Common myeloid progenitor, CD34-positive (primary cell): Measurements from ENCODE around the gene ETV2.
A peak's percentile ranks its signal among the peaks of the same experiment; 100 is the strongest.

ENCODE experiments used
- CTCF ChIA-PET: fragments of 350-600 bp; sonication (Branson Sonifier 250); formaldehyde crosslinking; loops from one replicate; lab custom pipeline; 2021; ENCODE audit warnings: antibody characterized with exemption; lab: Charles Lee
- POLR2A ChIA-PET: fragments of 350-600 bp; sonication (Branson Sonifier 250); formaldehyde crosslinking; loops from one replicate; lab custom pipeline; 2021; ENCODE audit warnings: antibody characterized with exemption; lab: Charles Lee
- DNase-seq, 3 donors: peaks; one replicate each; pipeline versions ENCODE4 v3.0.0 to v3.0.0-alpha.2; 2013
- H3K27ac ChIP-seq, 2 experiments: 1 replicate in 1 of 2; 2 replicates in 1 of 2; pipeline ENCODE4 v1.7.0; 2013; ENCODE audit warnings: inconsistent platforms in 2 of 2, low read length in 2 of 2, mild to moderate bottlenecking in 2 of 2, low read depth in 1 of 2, moderate library complexity in 1 of 2; ENCODE audit not compliant: severe bottlenecking in 2 of 2, insufficient read depth in 1 of 2, poor library complexity in 1 of 2
- H3K27me3 ChIP-seq, 5 experiments: replicated peaks in 2 of 5; 1 replicate in 3 of 5; 2 replicates in 2 of 5; pipeline versions ENCODE4 v1.6.1 to v1.7.0; 2013; ENCODE audit warnings: low read length in 4 of 5, mild to moderate bottlenecking in 2 of 5, moderate library complexity in 2 of 5, inconsistent platforms in 1 of 5; ENCODE audit not compliant: insufficient read depth in 5 of 5, control insufficient read depth in 4 of 5
- H3K36me3 ChIP-seq, 4 experiments: 1 replicate in 2 of 4; 2 replicates in 2 of 4; pipeline versions ENCODE4 v1.6.1 to v1.7.0; 2013; ENCODE audit warnings: low read length in 3 of 4, control low read depth in 1 of 4, mild to moderate bottlenecking in 1 of 4; ENCODE audit not compliant: control insufficient read depth in 4 of 4, insufficient read depth in 4 of 4
- H3K4me1 ChIP-seq, 4 experiments: 1 replicate in 3 of 4; 2 replicates in 1 of 4; pipeline versions ENCODE4 v1.6.1 to v1.7.1; 2013; ENCODE audit warnings: low read length in 3 of 4, mild to moderate bottlenecking in 3 of 4, control low read depth in 1 of 4, inconsistent platforms in 1 of 4, moderate library complexity in 1 of 4; ENCODE audit not compliant: control insufficient read depth in 4 of 4, insufficient read depth in 4 of 4; ENCODE audit errors: control extremely low read depth in 1 of 4
- H3K4me3 ChIP-seq, 7 experiments: 1 replicate in 4 of 7; 2 replicates in 3 of 7; pipeline versions ENCODE4 v1.5.1 to v1.7.0; 2013; ENCODE audit warnings: mild to moderate bottlenecking in 7 of 7, low read length in 6 of 7, moderate library complexity in 6 of 7, inconsistent platforms in 2 of 7, low read depth in 2 of 7, control low read depth in 1 of 7; ENCODE audit not compliant: insufficient read depth in 4 of 7, control insufficient read depth in 1 of 7; ENCODE audit errors: extremely low read depth in 1 of 7
- H3K9me3 ChIP-seq, 5 experiments: 1 replicate in 4 of 5; 2 replicates in 1 of 5; pipeline versions ENCODE4 v1.6.1 to v1.7.1; 2013; ENCODE audit warnings: low read length in 4 of 5, mild to moderate bottlenecking in 2 of 5, inconsistent platforms in 1 of 5, low read depth in 1 of 5, moderate library complexity in 1 of 5; ENCODE audit not compliant: control insufficient read depth in 4 of 5, insufficient read depth in 2 of 5; ENCODE audit errors: control extremely low read depth in 1 of 5
- WGBS: methylation state at CpG from one replicate; pipeline ENCODE4 v1.1.5; 2013; ENCODE audit not compliant: insufficient coverage; 5-methylcytosine and 5-hydroxymethylcytosine counted together

Gene ETV2

DNA sequence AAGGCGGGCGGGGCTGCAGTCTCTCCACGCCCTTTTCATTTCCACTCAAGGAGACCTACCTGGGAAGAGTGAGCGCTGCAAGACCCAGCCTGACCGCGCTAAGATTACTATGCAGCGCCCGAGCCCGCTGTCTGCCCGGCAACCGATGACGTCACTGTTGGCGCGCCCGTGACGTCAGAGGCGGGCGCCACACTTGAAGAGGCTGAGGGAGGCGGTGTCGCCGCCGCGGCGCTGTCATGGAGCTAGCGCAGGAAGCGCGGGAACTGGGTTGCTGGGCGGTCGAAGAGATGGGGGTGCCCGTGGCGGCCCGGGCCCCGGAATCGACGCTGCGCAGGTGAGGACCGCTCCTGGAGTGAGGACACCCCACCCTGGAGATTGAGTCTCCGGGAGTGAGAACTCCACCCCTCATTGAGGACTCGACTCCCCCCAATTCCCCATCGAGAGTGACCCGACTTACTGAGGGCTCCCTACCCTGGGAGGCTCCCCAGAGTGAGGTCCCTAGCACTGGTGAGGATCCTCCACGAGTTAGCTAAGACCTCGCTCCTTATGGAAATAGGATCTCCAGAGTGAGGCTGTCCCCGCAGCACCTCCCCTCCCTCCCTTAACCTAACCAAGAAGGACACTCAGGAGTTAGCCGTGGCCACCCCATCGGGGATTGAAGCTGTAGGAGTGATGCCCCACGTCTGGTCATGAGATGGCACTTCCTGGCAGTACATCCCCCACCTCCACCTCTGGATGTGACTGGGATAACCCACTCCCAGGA, 28.8 kb upstream of the ETV2 start, which contains the start of gene HAUS5:
HAUS5 (plus strand) TSS at position 177 of the 763 bp plus-strand sequence; CDS start at position 237, 60 bp downstream.
- H3K27ac ChIP-seq = peak within 1 kb of the TSS; percentile 43 to 83
- CTCF ChIA-PET = interaction anchor here (1.3 kb wide), 2 partner anchors 45 to 65 kb away, joined by 3 to 5 read pairs; no protein-coding TSS in a partner anchor
- POLR2A ChIA-PET = interaction anchor here (0.6 kb wide), 2 partner anchors 49 to 324 kb away, joined by 3 to 4 read pairs; no protein-coding TSS in a partner anchor
- DNase-seq = peak; percentile 93 to 96 (median 94)
- no peaks in the 10 kb centered on the region for H3K27me3 ChIP-seq
- peaks cover 0 to 5% (median 0%) of the 10 kb centered on the region in 5 experiments for H3K9me3 ChIP-seq
- under 1% methylated on average over 41 of the region's 47 CpGs for WGBS
- H3K4me3 ChIP-seq = peak within 1 kb of the TSS; percentile 58 to 97 (median 86)
- peaks cover 2 to 25% (median 17%) of the 10 kb centered on the region in 4 experiments for H3K4me1 ChIP-seq
- peaks cover 0 to 23% (median 22%) of the 10 kb centered on the region in 4 experiments for H3K36me3 ChIP-seq

DNA sequence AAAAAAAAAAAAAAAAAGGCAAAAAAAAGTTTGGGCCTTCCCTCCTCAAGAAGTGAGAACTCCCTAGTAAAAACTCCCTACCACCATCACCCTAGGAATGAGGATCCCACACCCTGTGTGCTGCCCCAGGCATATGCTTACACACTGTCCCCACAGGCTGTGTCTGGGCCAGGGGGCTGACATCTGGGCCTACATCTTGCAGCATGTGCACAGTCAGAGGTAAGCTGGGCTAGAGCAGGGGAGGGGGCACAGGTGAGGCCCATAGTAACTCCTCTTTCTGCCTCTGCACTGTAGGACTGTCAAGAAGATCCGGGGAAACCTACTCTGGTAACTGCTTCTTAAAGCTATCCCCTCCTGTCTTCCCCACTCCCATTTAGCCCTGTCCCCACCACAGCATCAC, 28.0 kb upstream of the ETV2 start:
- no CpG with 5 or more reads among the region's 1 CpG for WGBS
- CTCF ChIA-PET = interaction anchor here (1.3 kb wide), 1 partner anchor 65 kb away, joined by 5 read pairs; no protein-coding TSS in a partner anchor
- H3K9me3 ChIP-seq = peaks cover 0 to 2% (median 0%) of the 10 kb centered on the region in 5 experiments
- H3K27ac ChIP-seq = peak overlapping the region in 1 of 2 experiments; percentile 83
- peak overlapping the region in 4 of 7 experiments; percentile 86 to 97 (median 93) for H3K4me3 ChIP-seq
- peaks cover 0 to 30% (median 27%) of the 10 kb centered on the region in 4 experiments for H3K36me3 ChIP-seq
- POLR2A ChIA-PET = no interaction called here
- peaks cover 2 to 25% (median 17%) of the 10 kb centered on the region in 4 experiments for H3K4me1 ChIP-seq
- no peaks in the 10 kb centered on the region for H3K27me3 ChIP-seq
- no peak for DNase-seq

DNA sequence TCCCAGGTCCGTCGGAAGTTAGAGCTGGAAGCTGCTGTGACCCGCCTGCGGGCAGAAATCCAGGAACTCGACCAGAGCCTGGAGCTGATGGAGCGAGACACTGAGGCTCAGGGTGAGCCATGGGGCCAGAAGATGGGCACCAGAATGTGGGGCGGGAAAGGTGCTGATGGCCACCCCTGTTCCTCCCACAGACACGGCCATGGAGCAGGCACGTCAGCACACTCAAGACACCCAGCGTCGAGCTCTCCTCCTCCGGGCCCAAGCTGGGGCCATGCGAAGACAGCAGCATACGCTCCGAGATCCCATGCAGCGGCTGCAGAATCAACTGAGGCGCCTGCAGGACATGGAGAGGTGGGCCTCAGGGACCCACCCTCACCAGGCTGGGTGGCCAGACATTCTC, 26.5 kb upstream of the ETV2 start:
- 96% methylated on average over 17 of the region's 17 CpGs for WGBS
- Histone ChIP-seq H3K27ac (no peak overlapping the region), H3K36me3 (peaks cover 0 to 36% (median 29%) of the 10 kb centered on the region in 4 experiments), H3K9me3 (no peaks in the 10 kb centered on the region), H3K4me3 (no peak overlapping the region), H3K4me1 (peaks cover 2 to 18% (median 10%) of the 10 kb centered on the region in 4 experiments), H3K27me3 (no peaks in the 10 kb centered on the region)
- ChIA-PET CTCF (interaction anchor here (1.2 to 1.3 kb wide), 2 partner anchors 9 to 105 kb away, joined by 3 to 4 read pairs; no protein-coding TSS in a partner anchor), POLR2A (no interaction called here)
- DNase-seq = no peak

DNA sequence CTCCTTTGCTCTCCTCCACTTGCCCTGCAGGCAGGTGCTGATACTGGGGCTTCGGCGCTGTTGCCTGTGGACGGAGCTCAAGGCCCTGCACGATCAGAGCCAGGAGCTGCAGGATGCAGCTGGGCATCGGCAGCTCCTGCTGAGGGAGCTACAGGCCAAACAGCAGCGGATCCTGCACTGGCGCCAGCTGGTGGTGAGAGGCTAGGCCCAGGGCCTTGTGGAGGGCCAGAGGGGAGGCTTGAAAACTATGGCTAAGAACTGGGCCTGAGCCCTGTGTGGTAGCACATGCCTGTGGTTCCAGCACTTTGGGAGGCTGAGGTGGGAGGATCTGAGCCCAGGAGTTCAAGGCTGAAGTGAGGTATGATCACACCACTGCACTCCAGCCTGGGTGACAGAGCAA, 22.7 kb upstream of the ETV2 start:
- DNase-seq = no peak
- CTCF ChIA-PET = no interaction called here
- no peak overlapping the region for H3K4me3 ChIP-seq
- no peaks in the 10 kb centered on the region for H3K4me1 ChIP-seq
- H3K27me3 ChIP-seq = no peaks in the 10 kb centered on the region
- H3K36me3 ChIP-seq = peaks cover 0 to 59% (median 41%) of the 10 kb centered on the region in 4 experiments
- POLR2A ChIA-PET = no interaction called here
- no peaks in the 10 kb centered on the region for H3K9me3 ChIP-seq
- no peak overlapping the region for H3K27ac ChIP-seq
- WGBS = 95% methylated on average over 7 of the region's 7 CpGs

DNA sequence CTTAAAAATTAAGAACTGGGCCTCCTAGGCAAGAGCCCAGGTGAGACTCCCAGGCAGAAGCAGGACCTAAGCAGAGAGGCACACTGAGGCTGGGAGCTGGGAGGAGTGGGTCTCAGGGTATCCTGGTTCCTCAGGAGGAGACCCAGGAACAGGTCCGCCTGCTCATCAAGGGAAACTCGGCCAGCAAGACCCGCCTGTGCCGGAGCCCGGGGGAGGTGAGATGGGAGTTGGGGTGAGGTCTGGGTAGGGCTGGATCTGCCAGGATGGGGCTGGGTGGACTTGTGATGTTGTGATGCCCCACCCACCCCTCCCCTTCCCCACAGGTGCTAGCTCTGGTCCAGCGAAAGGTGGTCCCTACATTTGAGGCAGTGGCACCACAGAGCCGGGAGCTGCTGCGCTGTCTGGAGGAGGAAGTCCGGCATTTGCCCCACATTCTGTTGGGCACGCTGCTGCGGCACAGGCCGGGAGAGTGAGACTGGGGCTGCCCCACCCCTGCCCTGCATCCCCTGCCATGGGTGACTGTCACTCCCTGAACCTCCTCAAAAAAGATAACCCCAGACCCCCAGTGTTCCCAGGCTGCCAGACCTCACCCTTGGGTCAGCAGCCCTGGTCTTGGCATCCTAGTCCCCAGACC, 22.1 kb upstream of the ETV2 start:
- POLR2A ChIA-PET = no interaction called here
- CTCF ChIA-PET = no interaction called here

DNA sequence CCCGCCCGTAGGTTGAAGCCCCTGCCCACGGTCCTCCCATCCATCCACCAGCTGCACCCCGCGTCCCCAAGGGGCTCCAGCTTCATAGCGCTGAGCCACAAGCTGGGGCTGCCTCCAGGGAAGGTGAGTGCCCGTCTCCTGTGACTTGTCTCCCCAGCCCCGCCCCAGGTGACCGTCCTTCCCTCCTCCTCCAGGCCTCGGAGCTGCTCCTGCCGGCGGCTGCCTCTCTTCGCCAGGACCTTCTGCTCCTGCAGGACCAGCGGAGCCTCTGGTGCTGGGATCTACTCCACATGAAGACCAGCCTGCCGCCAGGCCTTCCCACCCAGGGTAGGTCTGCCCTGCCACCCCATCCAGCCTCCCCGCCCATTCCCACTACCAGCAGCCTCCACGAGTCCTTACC, 21.5 kb upstream of the ETV2 start:
- Histone ChIP-seq H3K27ac (no peak overlapping the region), H3K4me3 (no peak overlapping the region), H3K36me3 (peaks cover 0 to 55% (median 37%) of the 10 kb centered on the region in 4 experiments), H3K4me1 (no peaks in the 10 kb centered on the region), H3K27me3 (no peaks in the 10 kb centered on the region), H3K9me3 (no peaks in the 10 kb centered on the region)
- POLR2A ChIA-PET = no interaction called here
- no peak for DNase-seq
- 100% methylated on average over 17 of the region's 17 CpGs for WGBS
- CTCF ChIA-PET = interaction anchor here (1.0 to 1.1 kb wide), 2 partner anchors 24 to 28 kb away, joined by 3 to 5 read pairs; no protein-coding TSS in a partner anchor

More for the DNA sequence above, 22.1 kb upstream of the ETV2 start:
- H3K4me3 ChIP-seq = no peak overlapping the region
- no peaks in the 10 kb centered on the region for H3K9me3 ChIP-seq
- 97% methylated on average over 8 of the region's 12 CpGs for WGBS
- H3K4me1 ChIP-seq = no peaks in the 10 kb centered on the region
- no peak overlapping the region for H3K27ac ChIP-seq
- DNase-seq = no peak
- peaks cover 0 to 59% (median 41%) of the 10 kb centered on the region in 4 experiments for H3K36me3 ChIP-seq
- no peaks in the 10 kb centered on the region for H3K27me3 ChIP-seq
